ENCODE data around the gene FHL2.

FHL2 gene

GRCh38 chr2:105373895-105374401 lies 24.9 kb downstream of the FHL2 start:
- no peak overlapping the region for H3K4me3 ChIP-seq (IDR thresholded peaks at IDR 0.05; ENCODE audit: insufficient read depth, low read depth, low read length)
- H3K4me1 ChIP-seq (ENCODE audit: low read depth, poor library complexity, severe bottlenecking), result no peaks in the 10 kb centered on the region
- H3K4me2 ChIP-seq, result peak overlapping the region; percentile 10; the same call in 1 of the 2 replicates
- no peak overlapping the region for H3K9ac ChIP-seq
- H3K79me2 ChIP-seq (ENCODE audit: insufficient read depth, low read depth), result no peaks in the 10 kb centered on the region
- no peaks in the 10 kb centered on the region for H3K36me3 ChIP-seq (ENCODE audit: insufficient read depth)
- no peaks in the 10 kb centered on the region for H3K27me3 ChIP-seq (ENCODE audit: insufficient read depth, low read depth)
- peak overlapping the region; percentile 19; the same call in 1 of the 2 replicates for H2AFZ ChIP-seq (ENCODE audit: low read depth)
- H4K20me1 ChIP-seq (ENCODE audit: insufficient read depth), result no peaks in the 10 kb centered on the region
- H3K27ac ChIP-seq, result peak overlapping the region; percentile 17; the same call in 1 of the 2 replicates
- TF ChIP-seq, protein P1, sequence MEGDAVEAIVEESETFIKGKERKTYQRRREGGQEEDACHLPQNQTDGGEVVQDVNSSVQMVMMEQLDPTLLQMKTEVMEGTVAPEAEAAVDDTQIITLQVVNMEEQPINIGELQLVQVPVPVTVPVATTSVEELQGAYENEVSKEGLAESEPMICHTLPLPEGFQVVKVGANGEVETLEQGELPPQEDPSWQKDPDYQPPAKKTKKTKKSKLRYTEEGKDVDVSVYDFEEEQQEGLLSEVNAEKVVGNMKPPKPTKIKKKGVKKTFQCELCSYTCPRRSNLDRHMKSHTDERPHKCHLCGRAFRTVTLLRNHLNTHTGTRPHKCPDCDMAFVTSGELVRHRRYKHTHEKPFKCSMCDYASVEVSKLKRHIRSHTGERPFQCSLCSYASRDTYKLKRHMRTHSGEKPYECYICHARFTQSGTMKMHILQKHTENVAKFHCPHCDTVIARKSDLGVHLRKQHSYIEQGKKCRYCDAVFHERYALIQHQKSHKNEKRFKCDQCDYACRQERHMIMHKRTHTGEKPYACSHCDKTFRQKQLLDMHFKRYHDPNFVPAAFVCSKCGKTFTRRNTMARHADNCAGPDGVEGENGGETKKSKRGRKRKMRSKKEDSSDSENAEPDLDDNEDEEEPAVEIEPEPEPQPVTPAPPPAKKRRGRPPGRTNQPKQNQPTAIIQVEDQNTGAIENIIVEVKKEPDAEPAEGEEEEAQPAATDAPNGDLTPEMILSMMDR (conservative IDR thresholded peaks at IDR 0.05; ENCODE audit: low read depth, low read length), result no peak

GRCh38 chr2:105373344-105373781 lies 25.5 kb downstream of the FHL2 start:
- Histone ChIP-seq H3K27ac (peak overlapping the region; percentile 17; the same call in 1 of the 2 replicates), H3K4me1 (ENCODE audit: low read depth, poor library complexity, severe bottlenecking) (no peaks in the 10 kb centered on the region), H3K4me3 (IDR thresholded peaks at IDR 0.05; ENCODE audit: insufficient read depth, low read depth, low read length) (no peak overlapping the region), H3K79me2 (ENCODE audit: insufficient read depth, low read depth) (no peaks in the 10 kb centered on the region), H3K27me3 (ENCODE audit: insufficient read depth, low read depth) (no peaks in the 10 kb centered on the region), H2AFZ (ENCODE audit: low read depth) (peak overlapping the region; percentile 19; the same call in 1 of the 2 replicates), H4K20me1 (ENCODE audit: insufficient read depth) (no peaks in the 10 kb centered on the region), H3K36me3 (ENCODE audit: insufficient read depth) (no peaks in the 10 kb centered on the region), H3K4me2 (peak overlapping the region; percentile 10; the same call in 1 of the 2 replicates), H3K9ac (no peak overlapping the region)
- TF ChIP-seq, protein P1 (conservative IDR thresholded peaks at IDR 0.05; ENCODE audit: low read depth, low read length), result no peak

DNA sequence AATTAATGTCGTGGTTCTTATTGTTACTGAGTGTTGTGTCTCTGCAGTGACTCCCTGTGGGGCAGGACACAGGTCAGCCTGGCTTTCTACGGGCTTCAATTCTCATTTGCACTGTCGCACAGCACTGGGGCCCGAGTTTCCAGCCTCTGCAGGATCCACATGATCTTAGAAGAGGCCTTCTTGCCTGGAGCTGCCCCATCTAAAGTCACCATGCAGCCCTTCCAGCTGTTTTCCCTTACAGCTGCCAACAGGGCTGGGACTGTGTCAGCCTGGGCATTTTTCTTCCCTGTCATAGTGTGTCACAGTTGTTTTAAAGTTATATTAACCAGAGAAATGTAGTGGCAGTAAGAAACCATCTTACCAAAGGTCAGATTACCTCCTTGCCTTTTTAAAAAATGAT lies 27.0 kb downstream of the FHL2 start:
- Histone ChIP-seq H3K4me1 (ENCODE audit: low read depth, poor library complexity, severe bottlenecking) (no peaks in the 10 kb centered on the region), H3K27ac (no peak overlapping the region), H3K4me2 (no peak overlapping the region), H2AFZ (ENCODE audit: low read depth) (no peak overlapping the region), H3K36me3 (ENCODE audit: insufficient read depth) (no peaks in the 10 kb centered on the region), H3K27me3 (ENCODE audit: insufficient read depth, low read depth) (no peaks in the 10 kb centered on the region), H3K9ac (no peak overlapping the region), H3K79me2 (ENCODE audit: insufficient read depth, low read depth) (no peaks in the 10 kb centered on the region), H3K4me3 (IDR thresholded peaks at IDR 0.05; ENCODE audit: insufficient read depth, low read depth, low read length) (no peak overlapping the region), H4K20me1 (ENCODE audit: insufficient read depth) (no peaks in the 10 kb centered on the region)
- TF ChIP-seq, protein P1 (conservative IDR thresholded peaks at IDR 0.05; ENCODE audit: low read depth, low read length), result no peak

DNA sequence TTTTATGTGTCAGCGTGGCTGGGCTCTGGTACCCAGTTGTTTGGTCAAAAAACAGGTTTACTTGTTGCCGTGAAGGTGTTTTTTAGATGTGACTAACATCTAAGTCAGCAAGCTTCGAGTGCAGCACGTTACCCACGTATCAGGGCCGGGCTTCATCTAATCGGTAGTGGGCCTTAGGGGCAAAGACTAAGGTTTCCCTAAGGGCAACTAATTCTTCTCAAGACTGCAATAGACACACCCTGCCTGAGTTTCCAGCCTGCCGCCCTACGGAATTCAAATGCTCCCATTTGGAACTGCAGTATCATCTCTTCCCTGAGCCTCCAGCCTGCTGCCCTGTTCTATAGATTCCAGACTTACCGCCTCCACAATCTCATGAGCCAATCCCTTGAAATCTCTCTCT lies 27.7 kb downstream of the FHL2 start:
- no peaks in the 10 kb centered on the region for H3K27me3 ChIP-seq (ENCODE audit: insufficient read depth, low read depth)
- no peak overlapping the region for H3K27ac ChIP-seq
- no peak overlapping the region for H3K9ac ChIP-seq
- no peaks in the 10 kb centered on the region for H3K4me1 ChIP-seq (ENCODE audit: low read depth, poor library complexity, severe bottlenecking)
- TF ChIP-seq, protein P1 (conservative IDR thresholded peaks at IDR 0.05; ENCODE audit: low read depth, low read length), result no peak
- no peak overlapping the region for H3K4me3 ChIP-seq (IDR thresholded peaks at IDR 0.05; ENCODE audit: insufficient read depth, low read depth, low read length)
- H3K79me2 ChIP-seq (ENCODE audit: insufficient read depth, low read depth), result no peaks in the 10 kb centered on the region
- H4K20me1 ChIP-seq (ENCODE audit: insufficient read depth), result no peaks in the 10 kb centered on the region
- H3K36me3 ChIP-seq (ENCODE audit: insufficient read depth), result no peaks in the 10 kb centered on the region
- H3K4me2 ChIP-seq, result no peak overlapping the region
- H2AFZ ChIP-seq (ENCODE audit: low read depth), result no peak overlapping the region
